ENCODE measurements around the gene MDFIC.

- TF ChIP-seq EZH2 (IDR thresholded peaks at IDR 0.05; ENCODE audit: borderline replicate concordance, low read depth, low read length, severe bottlenecking): no peak
- TF ChIP-seq, protein P1, sequence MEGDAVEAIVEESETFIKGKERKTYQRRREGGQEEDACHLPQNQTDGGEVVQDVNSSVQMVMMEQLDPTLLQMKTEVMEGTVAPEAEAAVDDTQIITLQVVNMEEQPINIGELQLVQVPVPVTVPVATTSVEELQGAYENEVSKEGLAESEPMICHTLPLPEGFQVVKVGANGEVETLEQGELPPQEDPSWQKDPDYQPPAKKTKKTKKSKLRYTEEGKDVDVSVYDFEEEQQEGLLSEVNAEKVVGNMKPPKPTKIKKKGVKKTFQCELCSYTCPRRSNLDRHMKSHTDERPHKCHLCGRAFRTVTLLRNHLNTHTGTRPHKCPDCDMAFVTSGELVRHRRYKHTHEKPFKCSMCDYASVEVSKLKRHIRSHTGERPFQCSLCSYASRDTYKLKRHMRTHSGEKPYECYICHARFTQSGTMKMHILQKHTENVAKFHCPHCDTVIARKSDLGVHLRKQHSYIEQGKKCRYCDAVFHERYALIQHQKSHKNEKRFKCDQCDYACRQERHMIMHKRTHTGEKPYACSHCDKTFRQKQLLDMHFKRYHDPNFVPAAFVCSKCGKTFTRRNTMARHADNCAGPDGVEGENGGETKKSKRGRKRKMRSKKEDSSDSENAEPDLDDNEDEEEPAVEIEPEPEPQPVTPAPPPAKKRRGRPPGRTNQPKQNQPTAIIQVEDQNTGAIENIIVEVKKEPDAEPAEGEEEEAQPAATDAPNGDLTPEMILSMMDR (IDR thresholded peaks at IDR 0.05; ENCODE audit: borderline replicate concordance, extremely low read depth, low read length, poor library complexity, severe bottlenecking): no peak
Measured at GRCh38 chr7:114932991-114933390, 11.1 kb downstream of the MDFIC start.

All from DND-41 (cell line).